HG03280 (cell line): Measurements from ENCODE around the gene ADK.
"Not testable (repeated sequence)": the region's sequence is repeated elsewhere in the genome, so short reads cannot be mapped to it uniquely, and the experiment has no call there.

ENCODE experiments used
- ATAC-seq: cut with Tn5 transposase; IDR thresholded peaks from one replicate; pipeline ENCODE4 v1.9.1; 2021; ENCODE audit warnings: mild to moderate bottlenecking, moderate library complexity; ENCODE audit not compliant: unreplicated experiment

Gene ADK

GRCh38 chr10:74293686-74294371 lies 142.8 kb downstream of the ADK start:
- no peak for ATAC-seq

DNA sequence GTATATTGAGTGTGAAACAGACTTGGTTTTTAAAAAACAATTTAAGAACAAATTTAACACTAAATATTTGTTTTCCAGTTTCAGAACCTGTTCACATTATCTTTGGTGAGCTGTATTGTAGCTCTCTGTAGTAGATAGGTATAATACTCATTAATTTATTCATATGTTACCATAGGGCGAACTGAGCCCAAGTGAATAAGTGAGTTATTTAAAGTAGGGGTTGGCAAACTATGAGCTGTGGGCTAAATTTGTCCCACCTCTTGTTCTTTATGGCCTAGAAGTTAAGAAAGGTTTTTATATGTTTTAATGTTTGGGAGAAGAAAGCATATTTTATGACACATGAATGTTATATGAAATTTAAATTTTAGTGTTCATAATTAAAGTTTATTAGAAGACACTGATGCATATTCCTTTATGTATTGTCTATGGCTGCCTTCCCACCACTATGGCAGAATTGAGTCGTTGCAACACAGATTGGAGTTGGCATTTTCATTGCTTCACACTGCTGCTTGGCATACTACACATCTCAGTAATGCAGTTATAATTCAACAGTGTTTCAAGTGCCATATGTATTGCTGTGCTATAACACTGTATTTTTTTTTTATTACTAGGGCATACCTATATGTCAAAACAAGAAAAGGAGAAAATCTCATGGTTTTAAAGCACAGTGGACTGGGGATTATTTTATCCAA lies 146.5 kb downstream of the ADK start:
- ATAC-seq = no peak

DNA sequence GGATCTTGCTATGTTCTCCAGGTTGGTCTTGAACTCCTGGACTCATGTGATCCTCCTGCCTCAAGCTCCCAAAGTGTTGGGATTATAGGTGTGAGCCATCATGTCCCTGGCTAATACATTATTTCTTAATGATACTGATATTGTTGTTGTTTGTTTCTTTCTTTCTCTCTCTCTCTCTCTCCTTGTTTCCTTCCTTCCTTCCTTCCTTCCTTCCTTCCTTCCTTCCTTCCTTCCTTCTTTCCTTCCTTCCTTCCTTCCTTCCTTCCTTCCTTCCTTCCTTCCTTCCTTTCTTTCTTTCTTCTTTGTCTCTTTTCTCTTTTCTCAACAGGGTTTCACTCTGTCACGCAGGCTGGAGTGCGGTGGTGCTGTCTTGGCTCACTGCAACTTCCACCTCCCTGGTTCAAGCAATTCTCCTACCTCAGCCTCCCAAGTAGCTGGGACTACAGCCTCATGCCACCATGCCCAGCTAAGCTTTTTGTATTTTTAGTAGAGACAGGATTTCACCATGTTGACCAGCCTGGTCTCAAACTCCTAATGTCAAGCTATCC lies 149.1 kb downstream of the ADK start:
- not testable (repeated sequence) for ATAC-seq

DNA sequence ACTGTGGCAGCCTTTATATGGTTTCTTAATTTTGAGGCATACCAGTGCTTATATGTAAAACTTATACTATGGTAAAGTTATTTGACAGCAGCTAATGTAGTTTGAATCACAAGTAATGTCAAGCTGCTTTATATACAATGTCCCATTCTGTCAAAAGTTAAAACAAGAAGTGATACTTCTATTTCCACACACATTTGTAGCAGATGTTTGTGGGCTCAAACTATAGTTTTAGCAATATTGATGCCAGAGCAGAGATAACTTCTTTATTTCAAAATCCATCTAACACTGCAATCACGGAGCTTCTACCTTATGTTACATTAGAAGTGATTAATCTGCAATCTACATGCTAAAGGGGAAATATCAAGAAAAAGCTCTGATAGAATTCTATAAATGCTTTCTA lies 149.6 kb downstream of the ADK start:
- ATAC-seq = no peak

DNA sequence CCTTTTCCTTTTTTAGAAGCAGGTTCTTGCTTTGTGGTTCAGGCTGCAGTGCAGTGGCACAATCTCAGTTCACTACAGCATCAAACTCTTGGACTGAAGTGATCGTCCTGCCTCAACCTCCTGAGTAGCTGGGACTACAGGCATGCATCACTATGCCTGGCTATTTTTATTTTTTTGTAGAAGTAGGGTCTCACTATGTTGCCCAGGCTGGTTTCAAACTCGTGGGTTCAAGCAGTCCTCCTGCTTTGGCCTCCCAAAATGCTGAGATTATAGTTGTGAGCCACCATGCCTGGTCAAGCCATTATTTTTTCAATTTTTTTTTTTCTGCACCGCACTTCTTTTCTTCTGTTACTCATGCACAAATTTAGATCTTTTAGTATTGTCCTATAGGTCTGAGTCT lies 154.7 kb downstream of the ADK start:
- no peak for ATAC-seq

- ATAC-seq = no peak
Measured at GRCh38 chr10:74306227-74306982, 155.4 kb downstream of the ADK start.

- peak; percentile 57 for ATAC-seq
Measured at GRCh38 chr10:74307061-74307651, 156.1 kb downstream of the ADK start.

GRCh38 chr10:74310652-74311257 lies 159.7 kb downstream of the ADK start:
- no peak for ATAC-seq

DNA sequence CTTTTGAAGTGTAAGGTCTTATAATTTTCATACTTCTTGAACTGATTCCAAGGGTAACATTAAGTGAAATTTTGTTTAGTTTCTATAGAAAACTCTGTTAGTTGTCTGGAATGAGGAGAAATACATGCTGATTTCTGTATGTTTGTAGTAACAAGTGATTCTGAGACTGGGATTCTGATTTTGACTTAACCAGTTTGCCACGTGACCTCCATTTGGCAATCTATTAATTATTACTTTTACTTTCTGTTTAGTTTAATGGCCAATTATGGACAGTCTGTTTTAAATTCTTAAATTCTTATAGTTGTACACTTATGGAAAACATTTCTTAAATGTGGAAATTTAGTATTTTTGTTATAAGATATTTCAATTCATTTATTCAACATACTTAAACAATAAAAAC lies 163.1 kb downstream of the ADK start:
- no peak for ATAC-seq

GRCh38 chr10:74320026-74320425 lies 169.0 kb downstream of the ADK start:
- ATAC-seq = no peak

DNA sequence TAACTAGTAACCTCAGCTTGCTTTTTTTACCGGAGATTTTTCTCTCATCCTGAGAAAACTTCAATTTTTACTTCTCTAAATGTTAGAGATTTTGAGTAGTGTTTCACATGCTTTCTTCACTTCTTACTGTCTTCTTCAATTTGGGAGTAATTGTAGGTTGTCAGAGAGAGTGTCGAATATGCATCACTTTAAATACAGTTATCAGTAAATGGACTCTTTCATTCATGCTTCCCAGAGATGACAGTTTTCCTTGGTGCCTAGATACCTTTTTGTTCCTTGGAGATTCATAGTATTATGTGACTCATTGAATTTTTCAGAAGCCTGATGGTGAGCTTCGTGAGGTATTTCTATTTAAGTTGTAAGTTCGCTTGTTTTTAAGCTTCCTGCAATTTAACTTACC lies 169.7 kb downstream of the ADK start:
- ATAC-seq = no peak

- no peak for ATAC-seq
Measured at GRCh38 chr10:74322141-74322540, 171.1 kb downstream of the ADK start.

DNA sequence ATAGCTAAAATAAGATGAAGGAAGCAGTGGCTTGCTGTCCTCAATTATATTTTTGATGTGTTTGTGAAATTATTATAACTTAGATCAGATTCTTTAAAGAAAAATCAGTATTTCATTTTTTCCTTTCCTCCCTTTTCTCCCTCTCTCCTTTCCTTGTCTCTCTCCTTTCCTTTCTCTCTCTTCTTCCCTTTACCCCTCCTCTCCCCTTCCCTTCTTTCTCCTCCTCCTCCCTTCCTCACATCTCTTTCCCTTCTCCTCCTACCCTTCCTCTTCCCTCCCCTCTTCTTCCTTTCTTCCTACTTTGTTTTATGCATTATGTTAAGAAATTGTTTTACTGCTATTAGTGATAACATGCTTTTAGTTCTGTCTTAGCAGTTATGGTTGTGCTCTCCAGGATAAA lies 171.5 kb downstream of the ADK start:
- ATAC-seq = no peak

- ATAC-seq = no peak
Measured at GRCh38 chr10:74328388-74328787, 177.4 kb downstream of the ADK start.

GRCh38 chr10:74329873-74330272 lies 178.9 kb downstream of the ADK start:
- ATAC-seq = no peak

DNA sequence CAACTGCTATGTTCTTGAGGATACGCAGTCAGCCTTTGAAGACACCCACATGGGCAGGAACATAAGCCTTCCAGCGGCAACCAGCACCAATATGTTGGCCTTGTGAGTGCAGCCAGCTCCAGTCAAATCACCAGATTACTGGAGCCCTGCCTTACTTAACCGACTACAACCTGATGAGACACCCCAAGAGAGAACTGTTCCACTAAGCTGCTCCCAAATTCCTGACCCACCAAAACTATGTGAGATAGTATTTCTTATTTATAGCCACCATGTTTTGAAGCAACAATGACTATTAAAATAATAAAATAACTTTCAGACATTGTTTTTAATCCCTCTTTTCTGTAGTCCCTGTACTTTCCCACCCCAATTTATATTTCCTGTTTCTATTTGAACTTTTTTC lies 179.6 kb downstream of the ADK start:
- no peak for ATAC-seq

DNA sequence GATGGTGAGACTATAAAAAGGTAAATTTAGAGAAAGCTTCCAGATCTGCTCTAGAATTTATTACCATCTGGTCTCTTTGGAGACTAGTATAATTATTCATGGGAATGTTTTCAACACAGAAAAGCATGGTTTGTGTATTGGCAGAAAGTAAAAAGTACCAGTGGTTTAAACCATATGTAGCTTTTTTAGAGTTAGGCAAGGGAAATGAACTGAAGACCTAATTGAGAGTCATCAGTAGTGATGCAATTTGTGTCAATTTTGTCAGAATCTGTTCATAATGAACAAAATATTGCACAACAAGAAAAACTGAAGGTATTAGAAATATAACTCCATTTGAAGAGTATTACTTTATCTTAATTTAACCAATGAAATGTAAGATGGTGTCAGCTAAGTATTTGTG lies 181.4 kb downstream of the ADK start:
- ATAC-seq = no peak

- no peak for ATAC-seq
Measured at GRCh38 chr10:74333174-74333573, 182.2 kb downstream of the ADK start.

GRCh38 chr10:74334221-74334620 lies 183.2 kb downstream of the ADK start:
- no peak for ATAC-seq

- no peak for ATAC-seq
Measured at GRCh38 chr10:74335501-74335900, 184.5 kb downstream of the ADK start.
